HepG2 (cell line): Measurements from ENCODE around the gene SYVN1. TPM values are rescaled to one million over a fixed set of nuclear protein-coding genes. Genes with fewer than 3 reads are reported as not detected.

Source experiments
- GTF3A ChIP-seq: sonication (generic); formaldehyde crosslinking; conservative IDR thresholded peaks from 2 replicates; pipeline ENCODE4 v1.4.0; 2020; ENCODE audit warnings: mild to moderate bottlenecking, missing genetic modification reagents
- JUN ChIP-seq: sonication (generic); formaldehyde crosslinking; IDR thresholded peaks from 2 replicates; pipeline ENCODE4 v1.4.0; 2020; ENCODE audit warnings: mild to moderate bottlenecking, missing genetic modification reagents
- MXI1 ChIP-seq: IDR thresholded peaks from 3 replicates; pipeline ENCODE4 v1.6.1; 2012; ENCODE audit warnings: low read depth, low read length, inconsistent platforms, borderline replicate concordance
- POLR2AphosphoS5 ChIP-seq: IDR thresholded peaks from 2 replicates; pipeline ENCODE4 v1.6.1; 2012; ENCODE audit warnings: low read depth, low read length
- REPIN1 ChIP-seq: sonication (generic); formaldehyde crosslinking; IDR thresholded peaks from 2 replicates; pipeline ENCODE4 v1.8.0; 2022; ENCODE audit warnings: missing genetic modification reagents, low read depth, mild to moderate bottlenecking, borderline replicate concordance
- SIX4 ChIP-seq: sonication (generic); formaldehyde crosslinking; IDR thresholded peaks from 2 replicates; pipeline ENCODE4 v1.4.0; 2020; ENCODE audit warnings: missing genetic modification reagents
- TMF1 ChIP-seq: sonication (generic); formaldehyde crosslinking; IDR thresholded peaks from 2 replicates; pipeline ENCODE4 v1.8.1; 2022; ENCODE audit warnings: low read depth, missing genetic modification reagents
- ZFP1 ChIP-seq: IDR thresholded peaks from 2 replicates; pipeline ENCODE4 v1.6.1; 2016
- ZNF17 ChIP-seq: sonication (generic); formaldehyde crosslinking; IDR thresholded peaks from 2 replicates; pipeline ENCODE4 v1.5.0; 2020; ENCODE audit warnings: mild to moderate bottlenecking, missing genetic modification reagents
- ZNF33B ChIP-seq: sonication (generic); formaldehyde crosslinking; IDR thresholded peaks from 2 replicates; pipeline ENCODE4 v1.5.1; 2020; ENCODE audit warnings: mild to moderate bottlenecking, missing genetic modification reagents
- polyA plus RNA-seq, 8 experiments: library from polyadenylated mRNA; depleted of rRNA in 3 of 8; stranded (reverse) in 7 of 8; unstranded in 1 of 8; fragments of >200 nt; fragmentation: Illumina TruSeq in 4 of 8; extraction: Trizol in 4 of 8; gene quantifications; 2 replicates each; pipeline versions ENCODE4 v1.2.1 to v1.2.3, GENCODE V29; 2011 to 2016; ENCODE audit warnings: low read depth in 4 of 8, missing spikeins in 1 of 8, mixed read lengths in 1 of 8; ENCODE audit not compliant: insufficient read depth in 1 of 8
- total RNA-seq, 5 experiments: library from RNA; depleted of rRNA; stranded (reverse); fragments of >200 nt; fragmentation: Illumina TruSeq; extraction: Trizol; gene quantifications; 2 replicates each; pipeline ENCODE4 v1.2.3, GENCODE V29; 2016; ENCODE audit warnings: low read depth in 1 of 5
- TF ChIP-seq, protein P1 (sequence below): sonication (generic); formaldehyde crosslinking; IDR thresholded peaks from 2 replicates; pipeline ENCODE4 v1.4.0; 2020; ENCODE audit warnings: missing genetic modification reagents
- TF ChIP-seq, protein P2 (sequence below): conservative IDR thresholded peaks from 2 replicates; pipeline ENCODE4 v1.6.1; 2018; ENCODE audit warnings: missing genetic modification reagents
- TF ChIP-seq, protein P3 (sequence below): sonication (generic); formaldehyde crosslinking; IDR thresholded peaks from 2 replicates; pipeline ENCODE4 v1.5.0; 2020; ENCODE audit warnings: mild to moderate bottlenecking, missing genetic modification reagents, borderline replicate concordance
- TF ChIP-seq, protein P4 (sequence below): sonication (generic); formaldehyde crosslinking; IDR thresholded peaks from 2 replicates; pipeline ENCODE4 v1.5.1; 2020; ENCODE audit warnings: missing genetic modification reagents, mild to moderate bottlenecking, borderline replicate concordance

Gene SYVN1
- total and polyA plus RNA-seq, 2 of the 13 experiments (the other 11 are each of a cell fraction or from before 2014, with no cell fraction given), result 10.3 to 22.5 TPM

DNA sequence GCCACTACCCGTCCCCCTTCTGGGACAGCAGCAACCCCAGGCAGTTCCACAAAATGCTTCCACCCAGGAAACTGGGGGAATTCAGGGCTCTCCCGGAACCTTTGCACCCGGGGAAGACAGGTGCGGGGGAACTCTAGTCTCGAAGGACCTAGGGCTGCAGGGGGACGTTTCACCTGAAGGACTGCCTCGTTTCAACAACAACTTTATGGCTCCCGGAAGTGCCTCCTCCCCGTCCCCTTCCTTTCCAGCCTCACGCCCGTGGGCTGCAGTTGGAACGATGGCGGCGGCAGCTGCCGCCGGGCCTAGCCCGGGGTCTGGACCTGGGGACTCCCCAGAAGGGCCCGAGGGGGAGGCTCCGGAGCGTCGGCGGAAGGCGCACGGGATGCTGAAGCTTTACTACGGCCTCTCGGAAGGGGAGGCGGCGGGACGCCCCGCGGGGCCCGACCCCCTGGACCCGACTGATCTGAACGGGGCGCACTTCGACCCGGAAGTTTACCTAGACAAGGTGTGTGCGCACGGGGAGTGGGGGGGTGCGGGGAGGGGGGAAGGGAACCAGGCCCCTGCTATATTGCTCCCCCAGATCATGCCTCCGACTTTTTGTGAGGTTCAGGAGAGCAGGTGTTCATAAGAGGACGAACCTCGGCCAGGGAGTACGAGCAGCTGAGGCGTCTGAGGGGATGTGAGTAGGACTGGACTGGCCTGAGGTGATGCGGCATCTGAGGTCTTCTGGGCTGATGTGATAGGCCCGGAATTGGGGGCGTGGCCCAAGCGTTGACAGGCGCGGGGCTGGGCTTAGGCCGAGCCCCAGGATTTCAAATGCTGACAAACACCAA is 38.1 kb downstream of the SYVN1 start, which contains the start of gene VPS51 (continued):
- TF ChIP-seq ZNF17 (no peak), JUN (CRISPR knock-in tag) (no peak), REPIN1 (CRISPR knock-in tag) (peak; percentile 83; the same call in 1 of the 2 replicates), POLR2AphosphoS5 (peak; percentile 87), ZFP1 (CRISPR knock-in tag) (peak; percentile 82), GTF3A (CRISPR knock-in tag) (no peak; the same call in 1 of the 2 replicates), MXI1 (peak; percentile 95; the same call in 1 of the 3 replicates), TMF1 (CRISPR knock-in tag) (no peak), SIX4 (CRISPR knock-in tag) (peak; percentile 64; the same call in 1 of the 2 replicates), ZNF33B (peak; percentile 21; the same call in 1 of the 2 replicates)
- TF ChIP-seq, protein P1, sequence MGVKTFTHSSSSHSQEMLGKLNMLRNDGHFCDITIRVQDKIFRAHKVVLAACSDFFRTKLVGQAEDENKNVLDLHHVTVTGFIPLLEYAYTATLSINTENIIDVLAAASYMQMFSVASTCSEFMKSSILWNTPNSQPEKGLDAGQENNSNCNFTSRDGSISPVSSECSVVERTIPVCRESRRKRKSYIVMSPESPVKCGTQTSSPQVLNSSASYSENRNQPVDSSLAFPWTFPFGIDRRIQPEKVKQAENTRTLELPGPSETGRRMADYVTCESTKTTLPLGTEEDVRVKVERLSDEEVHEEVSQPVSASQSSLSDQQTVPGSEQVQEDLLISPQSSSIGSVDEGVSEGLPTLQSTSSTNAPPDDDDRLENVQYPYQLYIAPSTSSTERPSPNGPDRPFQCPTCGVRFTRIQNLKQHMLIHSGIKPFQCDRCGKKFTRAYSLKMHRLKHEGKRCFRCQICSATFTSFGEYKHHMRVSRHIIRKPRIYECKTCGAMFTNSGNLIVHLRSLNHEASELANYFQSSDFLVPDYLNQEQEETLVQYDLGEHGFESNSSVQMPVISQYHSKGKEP (CRISPR knock-in tag), result no peak; the same call in 1 of the 2 replicates
- TF ChIP-seq, protein P2, sequence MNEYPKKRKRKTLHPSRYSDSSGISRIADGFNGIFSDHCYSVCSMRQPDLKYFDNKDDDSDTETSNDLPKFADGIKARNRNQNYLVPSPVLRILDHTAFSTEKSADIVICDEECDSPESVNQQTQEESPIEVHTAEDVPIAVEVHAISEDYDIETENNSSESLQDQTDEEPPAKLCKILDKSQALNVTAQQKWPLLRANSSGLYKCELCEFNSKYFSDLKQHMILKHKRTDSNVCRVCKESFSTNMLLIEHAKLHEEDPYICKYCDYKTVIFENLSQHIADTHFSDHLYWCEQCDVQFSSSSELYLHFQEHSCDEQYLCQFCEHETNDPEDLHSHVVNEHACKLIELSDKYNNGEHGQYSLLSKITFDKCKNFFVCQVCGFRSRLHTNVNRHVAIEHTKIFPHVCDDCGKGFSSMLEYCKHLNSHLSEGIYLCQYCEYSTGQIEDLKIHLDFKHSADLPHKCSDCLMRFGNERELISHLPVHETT (CRISPR knock-in tag), result peak; percentile 93
- TF ChIP-seq, protein P3, sequence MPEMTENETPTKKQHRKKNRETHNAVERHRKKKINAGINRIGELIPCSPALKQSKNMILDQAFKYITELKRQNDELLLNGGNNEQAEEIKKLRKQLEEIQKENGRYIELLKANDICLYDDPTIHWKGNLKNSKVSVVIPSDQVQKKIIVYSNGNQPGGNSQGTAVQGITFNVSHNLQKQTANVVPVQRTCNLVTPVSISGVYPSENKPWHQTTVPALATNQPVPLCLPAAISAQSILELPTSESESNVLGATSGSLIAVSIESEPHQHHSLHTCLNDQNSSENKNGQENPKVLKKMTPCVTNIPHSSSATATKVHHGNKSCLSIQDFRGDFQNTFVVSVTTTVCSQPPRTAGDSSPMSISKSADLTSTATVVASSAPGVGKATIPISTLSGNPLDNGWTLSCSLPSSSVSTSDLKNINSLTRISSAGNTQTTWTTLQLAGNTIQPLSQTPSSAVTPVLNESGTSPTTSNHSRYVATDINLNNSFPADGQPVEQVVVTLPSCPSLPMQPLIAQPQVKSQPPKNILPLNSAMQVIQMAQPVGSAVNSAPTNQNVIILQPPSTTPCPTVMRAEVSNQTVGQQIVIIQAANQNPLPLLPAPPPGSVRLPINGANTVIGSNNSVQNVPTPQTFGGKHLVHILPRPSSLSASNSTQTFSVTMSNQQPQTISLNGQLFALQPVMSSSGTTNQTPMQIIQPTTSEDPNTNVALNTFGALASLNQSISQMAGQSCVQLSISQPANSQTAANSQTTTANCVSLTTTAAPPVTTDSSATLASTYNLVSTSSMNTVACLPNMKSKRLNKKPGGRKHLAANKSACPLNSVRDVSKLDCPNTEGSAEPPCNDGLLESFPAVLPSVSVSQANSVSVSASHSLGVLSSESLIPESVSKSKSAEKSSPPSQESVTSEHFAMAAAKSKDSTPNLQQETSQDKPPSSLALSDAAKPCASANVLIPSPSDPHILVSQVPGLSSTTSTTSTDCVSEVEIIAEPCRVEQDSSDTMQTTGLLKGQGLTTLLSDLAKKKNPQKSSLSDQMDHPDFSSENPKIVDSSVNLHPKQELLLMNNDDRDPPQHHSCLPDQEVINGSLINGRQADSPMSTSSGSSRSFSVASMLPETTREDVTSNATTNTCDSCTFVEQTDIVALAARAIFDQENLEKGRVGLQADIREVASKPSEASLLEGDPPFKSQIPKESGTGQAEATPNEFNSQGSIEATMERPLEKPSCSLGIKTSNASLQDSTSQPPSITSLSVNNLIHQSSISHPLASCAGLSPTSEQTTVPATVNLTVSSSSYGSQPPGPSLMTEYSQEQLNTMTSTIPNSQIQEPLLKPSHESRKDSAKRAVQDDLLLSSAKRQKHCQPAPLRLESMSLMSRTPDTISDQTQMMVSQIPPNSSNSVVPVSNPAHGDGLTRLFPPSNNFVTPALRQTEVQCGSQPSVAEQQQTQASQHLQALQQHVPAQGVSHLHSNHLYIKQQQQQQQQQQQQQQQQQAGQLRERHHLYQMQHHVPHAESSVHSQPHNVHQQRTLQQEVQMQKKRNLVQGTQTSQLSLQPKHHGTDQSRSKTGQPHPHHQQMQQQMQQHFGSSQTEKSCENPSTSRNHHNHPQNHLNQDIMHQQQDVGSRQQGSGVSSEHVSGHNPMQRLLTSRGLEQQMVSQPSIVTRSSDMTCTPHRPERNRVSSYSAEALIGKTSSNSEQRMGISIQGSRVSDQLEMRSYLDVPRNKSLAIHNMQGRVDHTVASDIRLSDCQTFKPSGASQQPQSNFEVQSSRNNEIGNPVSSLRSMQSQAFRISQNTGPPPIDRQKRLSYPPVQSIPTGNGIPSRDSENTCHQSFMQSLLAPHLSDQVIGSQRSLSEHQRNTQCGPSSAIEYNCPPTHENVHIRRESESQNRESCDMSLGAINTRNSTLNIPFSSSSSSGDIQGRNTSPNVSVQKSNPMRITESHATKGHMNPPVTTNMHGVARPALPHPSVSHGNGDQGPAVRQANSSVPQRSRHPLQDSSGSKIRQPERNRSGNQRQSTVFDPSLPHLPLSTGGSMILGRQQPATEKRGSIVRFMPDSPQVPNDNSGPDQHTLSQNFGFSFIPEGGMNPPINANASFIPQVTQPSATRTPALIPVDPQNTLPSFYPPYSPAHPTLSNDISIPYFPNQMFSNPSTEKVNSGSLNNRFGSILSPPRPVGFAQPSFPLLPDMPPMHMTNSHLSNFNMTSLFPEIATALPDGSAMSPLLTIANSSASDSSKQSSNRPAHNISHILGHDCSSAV (CRISPR knock-in tag), result no peak
- TF ChIP-seq, protein P4, sequence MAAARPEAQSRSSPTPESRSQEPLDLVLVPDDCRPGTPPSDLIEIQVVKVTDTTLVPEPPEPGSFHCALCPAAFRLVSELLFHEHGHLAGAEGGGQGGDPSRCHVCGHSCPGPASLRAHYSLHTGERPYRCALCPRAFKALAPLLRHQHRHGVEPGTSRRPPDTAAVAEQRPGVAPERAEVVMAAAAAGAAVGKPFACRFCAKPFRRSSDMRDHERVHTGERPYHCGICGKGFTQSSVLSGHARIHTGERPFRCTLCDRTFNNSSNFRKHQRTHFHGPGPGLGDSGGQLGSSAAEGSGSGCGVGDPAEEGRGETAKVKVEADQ (CRISPR knock-in tag), result peak; percentile 25; the same call in 1 of the 2 replicates
